GM18907 (cell line): ENCODE results near the gene CDKN3.
"Not testable (repeated sequence)": the region's sequence is repeated elsewhere in the genome, so short reads cannot be mapped to it uniquely, and the experiment has no call there.

Experiments
- ATAC-seq: cut with Tn5 transposase; IDR thresholded peaks from one replicate; pipeline ENCODE4 v1.9.1; 2021; ENCODE audit warnings: mild to moderate bottlenecking, moderate library complexity; ENCODE audit not compliant: unreplicated experiment

Gene CDKN3

DNA sequence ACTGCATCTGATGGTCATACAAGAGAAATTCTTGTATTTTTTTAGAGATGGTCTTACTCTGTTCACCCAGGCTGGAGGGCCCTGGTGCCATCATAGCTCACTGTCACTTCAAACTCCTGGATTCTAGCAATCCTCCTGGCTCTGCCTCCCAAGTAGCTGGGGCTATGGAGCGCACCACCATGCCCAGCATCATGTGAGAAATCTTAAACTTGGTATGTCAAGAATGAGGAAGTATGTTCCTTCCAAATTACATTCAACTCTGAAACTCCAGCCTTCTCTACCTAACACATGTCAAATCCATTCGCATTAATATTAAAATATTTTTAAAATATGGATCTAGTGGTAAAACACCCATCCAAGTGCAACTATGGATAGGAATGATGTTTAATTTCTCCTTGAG is 27.5 kb upstream of the CDKN3 start:
- ATAC-seq: no peak

DNA sequence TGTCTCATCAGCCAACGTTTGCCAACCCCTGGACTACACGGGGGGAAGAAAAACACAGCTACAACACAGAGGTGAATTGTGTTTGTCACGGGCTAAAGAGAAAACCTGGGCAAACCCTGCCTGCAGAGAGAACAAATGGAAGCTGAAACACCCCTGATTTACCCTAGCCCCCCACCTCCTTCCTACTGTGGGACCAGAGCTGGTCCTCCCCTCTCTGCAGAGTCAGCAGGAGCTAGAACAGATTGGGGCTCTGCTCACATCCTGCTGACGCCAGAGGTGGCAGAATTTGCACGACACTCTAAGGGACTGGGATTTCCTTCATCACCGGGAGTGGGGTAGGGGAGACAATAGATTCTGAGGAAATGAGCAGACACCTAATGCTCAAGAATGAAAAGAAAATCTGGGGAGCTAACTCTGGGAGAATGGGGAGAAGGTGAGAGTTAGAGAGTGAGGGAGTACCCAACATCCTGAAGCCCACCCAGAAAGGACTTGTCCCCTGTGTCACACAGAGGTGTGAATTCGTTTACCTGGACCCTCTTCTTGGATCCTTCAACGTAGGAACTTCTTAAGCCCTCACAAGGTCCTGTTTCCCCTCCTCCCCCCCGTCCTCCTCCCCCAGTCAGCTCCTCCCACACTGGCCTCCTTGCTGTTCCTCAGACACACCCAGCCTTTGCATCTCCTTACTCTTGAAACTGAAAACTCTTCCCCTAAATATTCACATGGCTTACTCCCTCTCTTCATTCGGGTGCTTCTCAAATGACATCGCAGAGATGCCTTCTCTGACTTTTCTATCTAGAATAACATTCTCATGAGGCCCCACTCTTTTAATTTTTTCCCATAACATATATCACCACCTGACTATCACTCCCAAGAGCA is 26.2 kb upstream of the CDKN3 start:
- ATAC-seq: no peak

DNA sequence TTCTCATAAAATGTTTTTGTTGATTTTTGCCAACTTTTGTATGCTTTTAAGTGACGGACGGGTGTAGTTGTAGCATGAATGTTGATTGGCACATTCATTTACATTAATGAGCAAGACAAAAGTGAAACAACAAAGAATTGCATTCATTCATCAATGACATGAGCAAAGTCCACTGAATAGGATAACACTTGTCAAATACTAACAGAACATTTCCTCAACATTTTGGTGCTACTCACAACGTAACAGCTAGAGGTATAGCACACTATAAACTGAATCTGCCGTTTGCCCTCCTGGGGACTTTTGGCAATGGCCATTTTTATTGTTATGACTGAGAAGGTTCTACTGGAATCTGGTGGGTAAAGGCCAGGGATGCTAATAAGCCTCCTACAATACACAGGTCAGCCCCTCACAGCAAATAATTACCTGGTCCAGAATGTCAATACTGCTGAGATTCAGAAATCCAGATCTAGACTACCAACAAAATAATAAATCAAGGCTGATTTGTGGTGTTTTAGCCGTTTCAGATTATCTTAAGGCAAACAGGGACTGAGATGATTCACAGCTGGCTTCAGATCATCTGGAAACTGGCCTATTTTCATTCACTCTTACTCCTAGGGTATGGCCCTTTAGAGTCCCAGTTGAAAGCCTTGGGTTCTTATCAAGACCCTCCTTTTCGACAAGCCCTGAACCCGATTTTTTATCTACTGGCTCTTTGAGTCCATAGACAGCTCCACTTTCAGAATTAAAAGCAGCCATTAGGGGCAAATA is 22.5 kb upstream of the CDKN3 start:
- ATAC-seq: no peak

DNA sequence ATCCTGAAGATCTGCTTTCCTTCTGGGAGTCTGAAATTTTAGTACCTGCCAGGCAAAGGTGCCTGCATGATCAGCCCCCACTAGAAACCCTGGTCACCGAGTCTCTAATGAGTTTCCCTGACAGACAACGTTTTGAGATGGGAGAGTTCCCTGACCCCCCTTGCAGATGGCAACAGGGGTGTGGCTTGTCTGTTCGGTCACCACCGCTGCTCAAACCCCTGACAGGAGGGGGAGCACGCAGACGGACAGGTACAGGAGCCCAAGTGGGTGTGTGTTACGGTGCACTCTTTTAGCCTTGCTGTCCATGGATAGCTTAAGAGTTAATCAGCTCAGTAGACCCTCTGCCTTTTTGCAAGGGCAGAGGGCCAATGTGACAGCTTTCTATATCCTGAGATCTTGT is 19.3 kb upstream of the CDKN3 start:
- no peak for ATAC-seq

DNA sequence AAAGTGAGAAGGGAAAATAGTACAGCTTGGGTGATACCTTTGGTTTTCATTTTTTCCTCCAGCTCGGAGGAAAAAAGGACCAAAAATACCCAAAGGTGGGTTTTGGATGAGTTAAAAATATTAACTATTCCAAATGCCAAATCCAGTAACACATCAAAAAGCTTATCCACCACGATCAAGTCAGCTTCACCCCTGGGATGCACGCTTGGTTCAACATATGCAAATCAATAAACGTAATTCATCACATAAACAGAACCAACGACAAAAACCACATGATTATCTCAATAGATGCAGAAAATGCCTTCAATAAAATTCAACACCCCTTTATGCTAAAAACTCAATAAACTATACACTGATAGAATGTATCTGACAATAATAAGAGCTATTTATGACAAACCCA is 17.9 kb upstream of the CDKN3 start:
- ATAC-seq: not testable (repeated sequence)

DNA sequence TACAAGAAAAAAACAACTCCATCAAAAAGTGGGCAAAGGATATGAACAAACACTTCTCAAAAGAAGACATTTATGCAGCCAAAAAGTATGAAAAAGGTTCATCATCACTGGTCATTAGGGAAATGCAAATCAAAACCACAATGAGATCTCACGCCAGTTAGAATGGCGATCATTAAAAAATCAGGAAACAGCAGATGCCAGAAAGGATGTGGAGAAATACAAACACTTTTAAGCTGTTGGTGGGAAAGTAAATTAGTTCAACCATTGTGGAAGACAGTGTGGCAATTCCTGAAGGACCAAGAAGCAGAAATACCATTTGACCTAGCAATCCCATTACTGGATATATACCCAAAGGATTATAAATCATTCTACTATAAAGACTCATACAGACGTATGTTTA is 16.2 kb upstream of the CDKN3 start:
- not testable (repeated sequence) for ATAC-seq

DNA sequence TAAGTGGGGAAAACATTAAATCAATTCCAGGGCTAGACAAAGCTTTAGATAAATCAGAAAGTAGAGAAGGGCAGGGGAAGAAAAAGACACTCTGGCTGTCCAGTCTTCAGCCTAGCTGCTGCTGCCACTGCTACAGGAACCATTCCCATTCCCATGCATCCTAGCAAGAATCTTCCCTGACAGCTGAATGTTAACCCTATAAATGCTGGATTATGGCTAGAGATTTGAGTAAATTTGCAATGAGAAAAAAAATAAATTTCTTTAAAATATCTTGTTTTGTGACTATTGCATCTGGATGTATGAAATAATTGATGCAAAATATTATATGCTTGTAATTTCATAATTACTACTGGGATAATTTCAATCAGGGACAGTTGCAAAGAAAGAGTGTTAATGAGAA is 15.0 kb upstream of the CDKN3 start:
- ATAC-seq: no peak

DNA sequence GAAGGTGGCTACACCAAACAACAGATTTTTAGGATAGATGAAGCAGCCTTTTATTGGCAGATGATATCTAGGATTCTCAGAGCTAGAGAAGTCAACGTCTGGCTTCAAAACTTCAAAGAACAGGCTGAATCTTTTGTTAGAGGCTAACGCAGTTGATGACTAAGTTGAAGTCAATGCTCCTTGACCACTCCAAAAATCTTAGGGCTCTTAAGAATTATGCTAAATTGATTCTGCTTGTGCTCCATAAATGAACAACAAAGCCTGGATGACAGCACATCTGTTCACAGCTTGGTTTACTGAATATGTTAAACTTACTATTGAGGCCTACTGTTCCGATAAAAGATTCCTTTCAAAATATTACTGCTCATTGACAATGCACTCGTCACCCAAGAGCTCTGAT is 13.0 kb upstream of the CDKN3 start:
- no peak for ATAC-seq

DNA sequence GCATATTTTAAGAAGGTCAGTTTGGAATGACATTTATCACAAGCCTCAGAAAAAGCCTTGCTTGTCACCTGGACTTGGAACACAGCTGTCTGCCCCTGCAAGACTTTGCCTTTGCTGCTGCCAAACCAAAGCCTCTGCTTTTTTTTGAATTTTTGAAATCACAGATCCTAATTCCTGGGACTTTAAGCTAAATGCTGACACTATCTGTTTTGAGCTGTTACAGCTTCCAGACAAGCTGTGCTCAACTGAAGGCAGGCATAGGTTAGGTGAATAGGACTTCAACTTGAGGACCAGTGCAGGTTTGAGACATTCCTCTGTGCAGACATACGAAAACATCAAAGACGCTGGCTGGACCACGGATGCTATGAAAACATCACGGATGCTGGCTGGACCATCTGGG is 11.3 kb upstream of the CDKN3 start:
- no peak for ATAC-seq

DNA sequence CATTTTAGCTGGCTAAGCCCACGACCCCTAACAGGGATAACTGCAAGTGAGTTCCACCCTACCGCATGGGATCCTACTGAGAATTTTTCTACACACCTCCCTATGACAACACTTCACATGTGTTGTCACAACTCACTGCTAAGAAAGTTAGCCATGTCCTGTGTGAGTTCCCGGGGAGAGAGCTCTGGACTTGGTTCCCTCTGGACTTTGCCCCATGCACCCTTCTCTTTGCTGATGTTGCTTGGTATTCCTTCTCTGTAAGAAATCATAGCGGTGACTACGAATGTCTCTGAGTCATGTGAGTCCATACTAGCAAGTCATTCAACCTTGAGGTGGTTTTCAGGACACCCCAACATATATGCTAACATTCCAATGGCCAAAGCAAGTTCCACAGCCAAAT is 9.5 kb upstream of the CDKN3 start:
- ATAC-seq: no peak

DNA sequence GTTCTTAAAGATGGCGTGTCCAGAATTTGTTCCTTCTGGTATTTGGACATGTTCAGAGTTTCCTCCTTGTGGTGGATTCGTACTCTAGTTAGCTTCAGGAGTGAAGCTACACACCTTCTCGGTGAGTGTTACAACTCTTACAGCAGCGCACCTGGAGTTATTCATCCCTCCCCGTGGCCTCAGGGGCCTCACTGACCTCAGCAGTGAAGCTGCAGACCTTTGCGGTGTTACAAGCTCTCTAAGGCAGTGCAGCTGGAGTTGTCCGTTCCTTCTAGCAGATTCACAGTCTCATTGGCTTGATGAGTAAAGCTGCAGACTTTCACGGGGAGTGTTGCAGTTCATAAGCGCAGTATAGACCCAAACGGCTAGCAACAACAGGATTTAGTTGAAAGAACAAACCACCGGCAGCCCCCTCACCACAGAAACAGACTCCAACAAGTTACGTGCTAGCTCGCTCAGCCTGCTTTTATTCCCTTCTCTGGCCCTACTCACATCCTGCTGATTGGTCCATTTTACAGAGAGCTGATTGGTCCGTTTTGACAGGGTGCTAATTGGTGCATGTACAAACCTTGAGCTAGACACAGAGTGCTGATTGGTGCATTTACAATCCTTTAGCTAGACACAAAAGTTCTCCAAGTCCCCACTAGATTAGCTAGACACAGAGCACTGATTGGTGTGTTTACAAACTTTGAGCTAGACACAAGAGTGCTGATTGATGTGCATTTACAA is 4.5 kb upstream of the CDKN3 start:
- ATAC-seq: no peak

DNA sequence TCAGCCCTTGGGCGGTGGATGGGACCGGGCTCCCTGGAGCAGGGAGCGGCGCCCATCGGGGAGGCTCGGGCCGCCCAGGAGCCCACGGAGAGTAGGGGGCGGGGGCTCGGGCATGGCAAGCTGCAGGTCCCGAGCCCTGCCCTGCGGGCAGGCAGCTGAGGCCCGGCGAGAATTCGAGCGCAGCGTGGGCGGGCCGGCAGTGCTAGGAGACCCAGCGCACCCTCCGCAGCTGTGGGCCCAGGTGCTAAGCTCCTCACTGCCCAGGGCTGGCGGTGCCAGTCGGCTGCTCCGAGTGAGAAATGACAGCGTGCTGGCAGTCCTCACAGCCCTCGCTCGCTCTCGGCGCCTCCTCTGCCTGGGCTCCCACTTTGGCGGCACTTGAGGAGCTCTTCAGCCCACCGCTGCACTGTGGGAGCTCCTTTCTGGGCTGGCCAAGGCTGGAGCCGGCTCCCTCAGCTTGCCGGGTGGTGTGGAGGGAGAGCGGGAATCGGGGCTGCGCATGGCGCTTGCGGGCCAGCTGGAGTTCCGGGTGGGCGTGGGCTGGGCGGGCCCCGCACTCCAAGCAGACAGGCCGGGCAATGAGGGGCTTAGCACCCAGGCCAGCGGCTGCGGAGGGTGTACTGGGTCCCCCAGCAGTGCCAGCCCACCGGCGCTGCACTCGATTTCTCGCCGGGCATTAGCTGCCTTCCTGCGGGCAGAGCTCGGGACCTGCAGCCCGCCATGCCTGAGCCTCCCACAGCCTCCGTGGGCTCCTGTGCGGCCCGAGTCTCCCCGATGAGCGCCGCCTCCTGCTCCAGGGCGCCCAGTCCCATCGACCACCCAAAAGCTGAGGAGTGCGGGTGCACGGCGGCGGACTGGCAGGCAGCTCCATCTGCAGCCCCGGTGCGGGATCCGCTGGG is 3.6 kb upstream of the CDKN3 start:
- ATAC-seq: not testable (repeated sequence)

DNA sequence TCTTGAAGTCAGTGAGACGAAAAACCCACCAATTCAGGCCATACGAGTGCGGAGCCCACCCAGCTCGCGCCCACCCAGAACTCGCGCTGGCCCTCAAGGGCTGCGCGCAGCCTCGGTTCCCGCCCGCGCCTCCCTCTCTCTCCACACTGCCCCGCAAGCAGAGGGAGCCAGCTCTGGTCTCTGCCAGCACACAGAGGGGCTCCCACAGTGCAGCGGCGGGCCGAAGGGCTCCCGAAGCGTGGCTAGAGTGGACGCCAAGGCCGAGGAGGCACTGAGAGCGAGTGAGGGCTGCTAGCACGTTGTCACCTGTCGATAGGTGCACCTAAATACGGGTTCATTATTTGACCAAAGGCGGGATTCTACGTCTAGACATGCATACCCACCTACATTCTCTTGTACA is 2.2 kb upstream of the CDKN3 start:
- ATAC-seq: no peak

DNA sequence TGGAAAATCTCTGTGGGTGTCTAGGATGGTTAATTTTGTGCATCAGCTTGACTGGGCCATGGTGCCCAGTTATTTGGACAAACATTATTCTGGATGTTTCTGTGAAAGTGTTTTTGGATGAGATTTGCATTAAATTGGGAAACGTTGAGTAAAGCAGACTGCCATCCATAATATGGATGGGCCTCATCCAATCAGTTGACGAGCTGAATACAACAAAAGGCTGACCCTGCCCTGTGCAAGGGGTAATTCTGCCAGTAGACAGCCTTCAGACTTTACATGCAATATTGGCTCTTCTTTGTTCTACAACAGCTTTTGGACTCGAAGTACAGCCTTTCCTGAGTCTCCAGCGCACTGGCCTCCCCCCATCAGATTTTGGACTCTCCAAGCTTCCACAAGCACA is 1.5 kb upstream of the CDKN3 start:
- no peak for ATAC-seq

DNA sequence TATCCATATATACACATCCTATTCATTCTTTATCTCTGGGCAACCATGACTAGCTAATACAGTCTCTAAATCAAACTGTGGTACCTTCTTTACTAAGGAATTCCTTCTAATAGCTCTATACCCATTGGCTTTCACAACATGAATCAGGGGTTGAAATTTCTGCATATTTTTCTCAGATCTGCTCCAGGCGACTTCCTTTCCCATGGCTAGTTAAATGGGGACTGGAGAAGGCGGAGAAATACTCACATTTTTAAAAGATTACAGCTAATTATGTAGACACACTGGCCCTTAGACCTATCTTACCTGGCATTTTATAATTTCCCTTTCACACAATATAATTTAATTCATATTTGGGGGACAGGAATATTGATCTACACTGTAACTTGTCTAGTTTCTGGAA is 1.1 kb upstream of the CDKN3 start:
- no peak for ATAC-seq

DNA sequence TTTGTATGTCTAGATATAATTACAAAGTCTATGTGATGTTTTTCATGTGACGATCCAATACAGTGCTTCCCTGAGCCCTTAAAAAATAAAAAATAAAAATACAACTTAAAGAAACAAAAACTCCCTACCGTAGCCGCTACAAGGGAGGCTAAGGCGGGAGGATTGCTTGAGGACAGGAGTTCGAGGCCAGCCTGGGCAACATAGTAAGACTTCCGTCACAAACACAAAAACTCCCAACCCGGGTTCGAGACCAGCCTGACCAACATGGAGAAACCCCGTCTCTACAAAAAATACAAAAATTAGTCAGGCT is 669 bp upstream of the CDKN3 start:
- no peak for ATAC-seq

DNA sequence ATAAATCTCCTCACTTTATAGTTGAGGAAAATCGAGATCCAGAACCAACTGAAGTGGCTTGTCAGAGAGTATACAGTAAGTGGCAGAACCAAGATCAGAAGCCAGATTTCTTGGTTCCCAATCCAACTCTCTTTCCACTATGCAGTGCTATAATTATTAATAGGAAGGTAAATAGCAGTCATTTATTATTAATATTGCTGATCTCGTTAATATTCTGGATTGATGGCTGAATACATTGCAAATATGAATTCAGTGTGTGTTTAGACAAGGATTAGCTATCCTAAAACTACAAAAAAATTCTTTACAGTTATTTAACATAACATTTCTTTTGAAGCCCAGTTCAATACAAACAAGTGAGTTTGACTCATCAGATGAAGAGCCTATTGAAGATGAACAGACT is 2.8 kb downstream of the CDKN3 start:
- no peak for ATAC-seq

DNA sequence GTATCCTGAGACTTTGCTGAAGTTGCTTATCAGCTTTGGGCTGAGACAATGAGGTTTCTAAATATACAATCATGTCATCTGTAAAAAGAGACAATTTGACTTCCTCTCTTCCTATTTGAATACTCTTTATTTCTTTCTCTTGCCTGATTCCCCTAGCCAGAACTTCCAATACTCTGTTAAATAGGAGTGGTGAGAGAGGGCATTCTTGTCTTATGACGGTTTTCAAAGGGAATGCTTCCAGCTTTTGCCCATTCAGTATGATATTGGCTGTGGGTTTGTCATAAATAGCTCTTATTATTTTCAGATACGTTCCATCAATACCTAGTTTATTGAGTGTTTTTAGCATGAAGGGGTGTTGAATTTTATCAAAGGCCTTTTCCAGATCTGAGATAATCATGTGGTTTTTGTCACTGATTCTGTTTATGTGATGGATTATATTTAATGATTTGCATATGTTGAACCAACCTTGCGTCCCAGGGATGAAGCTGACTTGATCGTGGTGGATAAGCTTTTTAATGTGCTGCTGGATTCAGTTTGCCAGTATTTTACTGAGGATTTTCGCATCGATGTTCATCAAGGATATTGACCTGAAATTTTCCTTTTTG is 6.7 kb downstream of the CDKN3 start:
- ATAC-seq: not testable (repeated sequence)

DNA sequence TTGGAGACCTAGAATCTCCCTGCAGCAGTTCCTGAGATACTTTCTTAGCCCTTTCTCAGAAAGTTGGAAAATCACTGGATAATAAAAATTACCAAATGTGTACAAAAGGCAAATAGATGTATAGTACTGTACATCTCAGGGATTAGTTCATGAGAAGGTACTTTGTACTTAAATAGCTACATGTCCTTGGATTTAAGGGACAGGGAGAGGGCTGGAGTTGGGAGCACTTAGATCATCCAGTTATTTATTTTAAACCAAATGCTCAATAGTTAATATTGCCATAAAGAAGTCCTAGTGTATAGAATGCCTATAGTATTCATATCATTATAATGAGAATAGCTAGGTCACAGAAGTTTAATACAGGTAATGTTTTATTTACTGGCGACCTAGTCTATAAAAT is 13.4 kb downstream of the CDKN3 start:
- ATAC-seq: no peak

DNA sequence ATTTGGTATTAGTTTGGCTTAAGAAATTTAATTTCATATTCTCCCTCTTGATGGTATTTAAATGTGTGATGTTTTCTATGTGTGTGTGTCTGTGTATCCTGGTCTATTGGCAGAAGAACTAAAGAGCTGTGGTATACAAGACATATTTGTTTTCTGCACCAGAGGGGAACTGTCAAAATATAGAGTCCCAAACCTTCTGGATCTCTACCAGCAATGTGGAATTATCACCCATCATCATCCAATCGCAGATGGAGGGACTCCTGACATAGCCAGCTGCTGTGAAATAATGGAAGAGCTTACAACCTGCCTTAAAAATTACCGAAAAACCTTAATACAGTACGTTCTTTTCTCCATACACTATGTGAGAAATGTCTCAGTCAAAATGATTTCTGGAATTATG is 14.6 kb downstream of the CDKN3 start:
- ATAC-seq: no peak
